HG03354 (cell line): Measurements from ENCODE around the gene FGFBP3.

Source experiments
- ATAC-seq: cut with Tn5 transposase; IDR thresholded peaks from one replicate; pipeline ENCODE4 v1.9.1; 2021; ENCODE audit warnings: mild to moderate bottlenecking; ENCODE audit not compliant: unreplicated experiment, poor library complexity, severe bottlenecking

FGFBP3 gene

DNA sequence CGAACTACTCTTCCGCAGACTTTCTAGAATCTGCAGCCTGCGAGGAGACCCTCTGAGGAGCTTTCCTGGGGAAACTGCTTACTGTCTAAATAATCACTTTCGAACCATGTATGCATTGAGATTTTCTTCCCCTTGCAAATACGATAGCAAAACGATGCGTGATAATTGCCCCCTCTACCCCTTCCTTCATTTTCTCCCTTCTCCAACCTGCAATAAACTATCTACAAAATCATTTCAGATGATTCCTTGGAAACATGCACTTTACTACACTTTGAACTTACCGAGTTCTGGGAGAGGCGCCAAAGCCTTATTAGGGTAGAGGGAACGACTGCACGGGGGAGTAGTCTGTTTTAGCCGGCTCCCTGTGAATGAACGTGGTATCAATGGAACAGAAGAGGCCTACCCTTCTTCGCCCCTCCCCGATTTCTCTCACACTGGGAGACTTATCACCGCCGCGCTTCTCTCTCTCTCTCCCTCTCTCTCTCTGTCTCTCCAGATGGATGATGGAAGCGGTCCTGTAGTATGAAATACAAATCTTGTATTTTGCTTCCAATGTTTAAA lies at the start of gene FGFBP3:
Gene FGFBP3, minus strand, starts transcription at position 370 of the 561 bp plus-strand sequence. CDS start 517 bp downstream, outside the sequence.
- no peak for ATAC-seq

DNA sequence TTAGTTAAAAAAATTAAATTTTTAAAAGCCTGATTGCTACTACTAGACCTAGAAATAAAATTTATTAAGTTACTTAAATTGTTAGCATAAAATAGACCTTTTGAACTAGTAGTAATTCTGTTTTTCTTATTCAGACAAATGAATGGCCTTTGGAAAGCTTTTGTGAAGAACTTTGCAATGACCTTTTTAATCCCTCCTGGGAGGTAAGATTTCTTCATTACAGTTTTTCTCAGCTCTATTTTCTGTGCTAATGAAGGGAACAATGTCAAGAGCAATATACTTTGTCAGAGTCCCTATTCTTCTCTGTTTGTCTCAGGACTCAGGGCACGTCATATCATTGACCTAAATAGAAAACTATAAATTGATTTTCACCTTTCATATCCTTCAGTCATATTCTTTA lies 47.8 kb upstream of the FGFBP3 start:
- no peak for ATAC-seq

DNA sequence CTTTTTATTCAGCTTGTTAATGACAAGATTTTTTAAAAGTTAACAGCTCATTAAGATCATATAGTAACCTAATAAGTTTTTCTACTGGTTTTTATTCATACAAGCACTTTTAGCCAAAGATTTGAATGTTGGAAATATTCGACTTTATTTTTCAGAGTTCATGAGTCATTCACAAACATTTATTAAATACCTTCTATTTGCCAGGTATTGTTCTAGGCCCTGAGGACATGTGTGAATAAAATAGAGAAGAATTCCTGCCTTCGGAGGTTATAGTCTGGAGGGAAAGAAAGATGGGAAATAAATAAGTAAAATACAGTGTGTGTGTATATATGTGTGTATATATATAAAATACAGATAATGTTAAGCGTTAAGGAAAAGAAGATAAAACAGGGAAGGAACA lies 45.8 kb upstream of the FGFBP3 start:
- ATAC-seq = no peak

- ATAC-seq = no peak
Measured at GRCh38 chr10:91953600-91954160, 44.4 kb upstream of the FGFBP3 start.

DNA sequence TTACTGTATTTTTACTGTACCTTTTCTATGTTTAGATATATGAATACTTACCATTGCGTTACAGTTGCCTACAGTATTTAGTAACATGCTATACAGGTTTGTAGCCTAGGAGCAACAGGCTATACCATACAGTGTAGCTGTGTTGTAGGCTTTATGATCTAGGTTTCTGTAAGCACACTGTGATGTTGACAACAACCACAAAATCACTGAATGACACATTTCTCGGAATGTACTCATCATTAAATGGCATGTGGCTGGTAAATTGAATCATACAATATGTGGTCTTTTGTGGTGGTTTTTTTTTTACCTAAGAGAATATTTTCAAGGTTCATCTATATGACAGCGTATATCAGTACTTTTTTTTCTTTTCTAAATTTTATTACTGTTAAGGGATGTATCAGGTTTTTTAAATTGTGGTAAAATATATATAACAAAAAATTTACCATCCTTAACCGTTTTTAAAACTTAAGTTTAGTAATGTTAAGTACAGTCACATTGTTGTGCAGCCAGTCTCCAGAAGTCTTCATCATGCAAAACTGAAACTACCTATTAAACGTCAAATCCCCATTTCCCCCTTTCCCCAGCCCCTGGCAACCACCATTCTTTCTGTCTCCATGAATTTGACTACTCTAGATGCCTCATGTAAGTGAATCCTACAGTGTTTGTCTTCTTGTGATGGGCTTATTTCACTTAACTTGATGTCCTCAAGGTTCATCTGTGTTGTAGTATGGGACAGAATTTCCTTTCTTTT lies 35.8 kb upstream of the FGFBP3 start:
- peak; percentile 62 for ATAC-seq

- no peak for ATAC-seq
Measured at GRCh38 chr10:91941426-91941825, 32.1 kb upstream of the FGFBP3 start.

DNA sequence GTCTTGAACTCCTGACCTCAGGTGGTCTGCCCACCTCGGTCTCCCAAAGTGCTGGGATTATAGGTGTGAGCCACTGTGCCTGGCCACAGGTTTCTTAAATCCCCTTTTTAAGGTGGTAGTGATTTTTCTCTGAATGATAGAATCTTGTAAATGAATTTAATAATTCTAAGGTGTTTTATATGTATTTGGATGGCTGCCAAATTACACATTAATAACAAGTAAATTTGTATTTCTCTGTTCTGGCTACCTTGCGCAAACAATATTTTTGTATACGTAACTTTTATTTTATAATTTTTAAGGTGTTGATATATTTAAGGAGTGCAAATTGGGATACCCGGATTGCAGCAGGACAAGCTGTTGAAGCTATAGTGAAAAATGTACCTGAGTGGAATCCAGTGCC lies 30.4 kb upstream of the FGFBP3 start:
- no peak for ATAC-seq

DNA sequence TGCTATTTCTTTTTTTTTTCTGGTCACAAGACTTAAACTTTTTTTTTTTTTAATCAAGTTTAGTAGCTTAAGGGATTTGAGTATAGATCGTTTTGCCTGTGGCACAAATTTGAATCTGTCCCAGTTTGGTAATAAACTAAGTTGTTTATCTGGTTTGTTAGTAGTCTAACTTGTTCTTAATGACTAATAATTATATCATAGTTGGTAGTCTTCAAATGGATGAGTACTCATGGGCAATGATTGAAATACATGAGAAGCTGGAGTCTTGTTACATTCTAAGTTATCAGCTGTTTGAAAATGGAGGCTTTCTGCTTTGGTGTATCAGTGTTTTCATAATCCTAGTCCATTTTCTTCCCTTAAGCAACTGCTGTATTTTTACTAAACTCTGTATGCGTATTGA lies 26.6 kb upstream of the FGFBP3 start:
- ATAC-seq = no peak

DNA sequence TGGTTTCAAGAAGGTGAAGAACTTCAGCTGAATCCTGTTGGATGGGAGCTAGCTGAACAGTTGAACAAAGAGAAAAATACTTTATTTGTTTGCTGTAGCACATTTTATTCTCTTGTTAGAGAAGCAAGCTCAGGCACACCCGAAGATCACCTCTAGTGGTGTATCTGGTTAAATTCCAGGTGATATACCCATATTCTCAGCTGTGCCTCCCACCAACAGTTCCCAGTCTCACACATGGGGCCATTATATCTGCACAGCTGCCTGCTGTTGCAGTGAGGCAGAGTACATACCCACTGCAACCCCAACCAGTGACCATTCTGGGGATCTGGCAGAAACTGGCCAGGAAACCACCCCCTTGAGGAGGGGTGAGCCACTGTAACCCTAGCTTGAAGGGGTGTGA lies 23.5 kb upstream of the FGFBP3 start:
- no peak for ATAC-seq

GRCh38 chr10:91931526-91932190 lies 22.4 kb upstream of the FGFBP3 start:
- no peak for ATAC-seq

GRCh38 chr10:91930939-91931338 lies 21.7 kb upstream of the FGFBP3 start:
- no peak for ATAC-seq

DNA sequence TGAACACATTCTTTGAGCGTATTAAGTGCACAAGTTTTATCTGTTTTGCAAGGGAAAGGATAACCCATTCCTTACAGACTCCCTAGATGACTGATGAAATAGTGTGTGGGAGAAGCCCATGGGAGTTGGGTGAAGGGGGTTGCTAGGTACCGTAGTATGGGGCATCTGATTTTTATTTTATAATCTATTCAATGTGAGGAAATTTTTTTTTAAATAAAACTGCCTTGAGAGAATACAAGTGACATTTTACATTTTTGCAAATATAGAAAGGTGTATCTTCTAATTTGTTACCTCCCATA lies 15.7 kb upstream of the FGFBP3 start:
- ATAC-seq = no peak

- no peak for ATAC-seq
Measured at GRCh38 chr10:91924212-91925021, 15.1 kb upstream of the FGFBP3 start.

GRCh38 chr10:91923371-91924211 lies 14.3 kb upstream of the FGFBP3 start, which contains the start of gene BTAF1:
Gene BTAF1 (plus strand): TSS chr10:91923770. CDS start chr10:91924077, 307 bp downstream.
- ATAC-seq = peak; percentile 98

GRCh38 chr10:91919651-91920050 lies 10.4 kb upstream of the FGFBP3 start:
- ATAC-seq = no peak

- no peak for ATAC-seq
Measured at GRCh38 chr10:91910467-91910866, 1.2 kb upstream of the FGFBP3 start.

DNA sequence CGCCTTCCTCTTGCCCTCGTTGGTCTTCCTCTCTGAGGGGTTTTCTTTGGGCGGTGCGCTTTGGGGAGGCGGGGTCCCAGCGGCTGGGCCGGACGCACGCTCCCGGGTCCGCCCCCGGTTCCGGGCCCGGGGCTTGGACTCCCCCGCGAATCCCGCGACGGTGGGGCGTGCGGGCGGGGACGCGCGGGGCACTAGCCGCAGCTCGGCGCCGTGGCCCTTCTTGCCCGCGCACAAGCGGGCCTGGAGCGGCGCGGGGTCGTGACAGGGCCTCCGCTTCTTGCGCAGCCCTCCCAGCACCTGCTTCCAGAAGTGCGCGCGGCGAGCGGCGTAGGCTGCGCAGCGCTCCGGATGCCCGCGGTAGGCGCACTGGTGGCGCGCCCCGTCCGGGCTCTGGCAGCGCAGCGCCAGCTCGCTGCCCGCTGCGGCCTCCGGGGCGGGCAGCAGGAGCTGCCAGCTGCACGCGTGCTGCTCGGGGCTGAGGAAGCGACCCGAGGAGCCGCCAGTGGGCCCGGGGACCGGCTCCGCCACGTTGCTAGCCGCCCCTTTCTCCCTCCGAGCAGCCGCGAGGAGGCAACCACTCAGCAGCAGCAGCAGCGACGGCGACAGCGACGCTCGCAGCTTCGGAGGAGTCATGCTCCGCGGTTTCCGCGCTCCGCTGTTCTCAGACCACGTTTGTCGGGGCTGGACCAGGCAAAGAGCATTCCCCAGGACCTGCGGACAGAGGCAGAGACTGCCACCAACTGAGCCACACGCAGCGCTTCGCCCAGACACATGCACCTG lies 759 bp downstream of the FGFBP3 start:
- peak; percentile 90 for ATAC-seq

DNA sequence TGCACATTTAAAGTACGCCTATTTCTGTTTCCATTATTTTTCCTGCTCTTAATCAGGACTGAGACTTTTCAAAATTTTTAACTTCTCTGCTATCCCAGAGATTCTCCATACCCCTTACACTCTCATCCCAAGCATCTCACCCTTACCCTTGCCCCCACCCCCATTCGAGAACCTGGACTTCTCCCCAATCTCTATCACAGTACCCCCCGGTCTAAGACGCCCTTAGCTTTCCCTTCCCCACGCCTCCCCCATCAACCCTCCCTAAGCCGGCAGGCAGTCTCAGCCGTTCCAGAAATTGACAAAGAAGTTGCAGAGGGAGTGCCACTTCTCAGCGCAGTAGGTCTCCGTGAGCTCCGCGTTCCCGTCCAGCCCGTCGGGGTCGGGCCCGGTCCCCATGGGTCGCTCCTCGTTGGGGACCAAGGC lies 1.4 kb downstream of the FGFBP3 start:
- ATAC-seq = peak; percentile 32
